Natural killer cell (primary cell): ENCODE measurements around the gene PLPPR2. TPM values are rescaled to one million over a fixed set of nuclear protein-coding genes. Genes with fewer than 3 reads are reported as not detected.
A peak's percentile ranks its signal among the peaks of the same experiment; 100 is the strongest.

Experiments used
- ATAC-seq, 3 donors: fragments of 150-1000 bp in 2 of 3; fragments of 200-7000 bp in 1 of 3; cut with Tn5 transposase; 1 replicate in 1 of 3; 2 replicates in 2 of 3; pipeline ENCODE4 v1.10.0; 2021; ENCODE audit warnings: mild to moderate bottlenecking in 2 of 3, moderate library complexity in 2 of 3
- DNase-seq, 2 donors: peaks; one replicate each; pipeline versions ENCODE4 v3.0.0 to v3.0.0-alpha.2; 2013 to 2021; ENCODE audit warnings: mixed read lengths in 1 of 2
- H3K27ac ChIP-seq: one replicate; pipeline ENCODE4 v1.5.1; 2013; ENCODE audit warnings: mild to moderate bottlenecking, low read length
- H3K27me3 ChIP-seq: one replicate; pipeline ENCODE4 v1.6.1; 2013; ENCODE audit warnings: low read length; ENCODE audit not compliant: control insufficient read depth, insufficient read depth
- H3K36me3 ChIP-seq: one replicate; pipeline ENCODE4 v1.6.1; 2013; ENCODE audit warnings: low read length; ENCODE audit not compliant: control insufficient read depth, insufficient read depth
- H3K4me1 ChIP-seq: one replicate; pipeline ENCODE4 v1.6.1; 2013; ENCODE audit warnings: low read length; ENCODE audit not compliant: control insufficient read depth, insufficient read depth
- H3K4me3 ChIP-seq: one replicate; pipeline ENCODE4 v1.5.1; 2013; ENCODE audit warnings: low read length
- H3K9me3 ChIP-seq: one replicate; pipeline ENCODE4 v1.6.1; 2013; ENCODE audit warnings: low read length; ENCODE audit not compliant: control insufficient read depth, insufficient read depth
- H3K27ac Mint-ChIP-seq, 2 donors: one replicate each; pipeline ENCODE4 v1.8.0; 2022; ENCODE audit warnings: mild to moderate bottlenecking in 2 of 2, mixed read lengths in 2 of 2, moderate library complexity in 1 of 2
- H3K27me3 Mint-ChIP-seq, 2 donors: one replicate each; pipeline ENCODE4 v1.8.0; 2022; ENCODE audit warnings: low read depth in 2 of 2, mixed read lengths in 2 of 2
- H3K36me3 Mint-ChIP-seq: one replicate; pipeline ENCODE4 v1.8.0; 2022; ENCODE audit warnings: mixed read lengths
- H3K4me1 Mint-ChIP-seq, 2 donors: one replicate each; pipeline ENCODE4 v1.8.0; 2022; ENCODE audit warnings: mixed read lengths in 2 of 2
- H3K4me3 Mint-ChIP-seq: one replicate; pipeline ENCODE4 v1.8.0; 2022; ENCODE audit warnings: mild to moderate bottlenecking, moderate library complexity, mixed read lengths
- H3K9me3 Mint-ChIP-seq, 2 donors: one replicate each; pipeline ENCODE4 v1.8.0; 2022; ENCODE audit warnings: mixed read lengths in 2 of 2
- CTCF ChIP-seq: fragments of 200-600 bp; IDR thresholded peaks from one replicate; pipeline ENCODE4 v1.8.0; 2022; ENCODE audit warnings: antibody characterized with exemption
- WGBS: methylation state at CpG from one replicate; pipeline ENCODE4 v1.1.7; 2013; ENCODE audit warnings: missing lambda C conversion rate; ENCODE audit not compliant: insufficient coverage; 5-methylcytosine and 5-hydroxymethylcytosine counted together
- intact Hi-C: fragments of 100-400 bp; cut with micrococcal nuclease; formaldehyde crosslinking; loops from one replicate; pipeline ENCODE4 v1.14.2; 2022
- total RNA-seq, 4 donors: library from RNA; stranded (reverse); fragments of 120-200 nt in 1 of 4; gene quantifications; one replicate each; pipeline versions ENCODE4 v1.2.3 to v1.2.4, GENCODE V29; 2013 to 2022

PLPPR2 gene
- total RNA-seq, 3 donors from 2014 or later (not counting 1 experiment from before 2014, with no cell fraction given): 13.3 to 21.1 (median 16.1) TPM

DNA sequence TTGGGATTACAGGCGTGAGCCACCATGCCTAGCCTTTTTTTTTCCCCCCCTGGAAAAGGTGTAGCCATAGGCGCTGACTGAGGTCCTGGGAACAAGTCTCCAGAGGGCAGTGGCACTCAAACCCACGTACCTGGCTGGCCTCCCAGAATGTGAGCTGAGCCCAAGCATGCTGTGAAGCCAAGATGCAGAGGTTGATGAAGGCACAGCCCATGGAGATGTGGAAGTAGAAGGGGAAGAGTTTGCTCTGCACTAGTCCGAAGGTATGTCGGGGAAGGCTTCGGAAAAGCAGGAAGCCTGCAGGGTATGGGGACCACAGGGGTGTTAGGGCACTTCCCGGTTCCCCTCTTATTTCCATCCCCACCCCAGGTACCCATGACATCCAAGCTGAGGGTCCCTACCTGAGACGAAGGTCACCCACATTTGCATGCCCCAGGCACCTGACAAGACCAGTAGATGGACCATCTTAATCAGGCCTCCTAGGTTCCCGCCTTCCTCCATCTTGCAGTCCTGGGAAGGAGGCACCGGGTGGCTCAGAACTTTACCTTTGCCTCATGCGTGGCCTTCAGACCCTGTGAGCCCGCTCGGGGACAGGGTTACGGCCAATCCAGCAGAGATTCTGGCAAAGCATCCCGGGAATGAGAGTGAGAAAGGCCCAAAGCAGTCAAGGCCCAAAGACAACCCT, 10.0 kb upstream of the PLPPR2 start:
- H3K27me3 ChIP-seq: no peaks in the 10 kb centered on the region
- H3K4me3 ChIP-seq: peak overlapping the region; percentile 96
- H3K27ac ChIP-seq: no peak overlapping the region
- intact Hi-C loops: no loop called here
- no peaks in the 10 kb centered on the region for H3K36me3 Mint-ChIP-seq
- no peaks in the 10 kb centered on the region for H3K9me3 Mint-ChIP-seq
- TF ChIP-seq CTCF: no peak
- no peak for DNase-seq
- no peaks in the 10 kb centered on the region for H3K27me3 Mint-ChIP-seq
- no peaks in the 10 kb centered on the region for H3K9me3 ChIP-seq
- H3K4me3 Mint-ChIP-seq: peak overlapping the region; percentile 99
- peaks cover 21% of the 10 kb centered on the region for H3K4me1 ChIP-seq
- no peaks in the 10 kb centered on the region for H3K36me3 ChIP-seq
- peaks cover 18 to 32% of the 10 kb centered on the region in 2 donors for H3K4me1 Mint-ChIP-seq
- whole genome bisulfite sequencing: 74% methylated on average over 15 of the region's 15 CpGs
- peak overlapping the region; percentile 98 for H3K27ac Mint-ChIP-seq
- ATAC-seq: no peak

DNA sequence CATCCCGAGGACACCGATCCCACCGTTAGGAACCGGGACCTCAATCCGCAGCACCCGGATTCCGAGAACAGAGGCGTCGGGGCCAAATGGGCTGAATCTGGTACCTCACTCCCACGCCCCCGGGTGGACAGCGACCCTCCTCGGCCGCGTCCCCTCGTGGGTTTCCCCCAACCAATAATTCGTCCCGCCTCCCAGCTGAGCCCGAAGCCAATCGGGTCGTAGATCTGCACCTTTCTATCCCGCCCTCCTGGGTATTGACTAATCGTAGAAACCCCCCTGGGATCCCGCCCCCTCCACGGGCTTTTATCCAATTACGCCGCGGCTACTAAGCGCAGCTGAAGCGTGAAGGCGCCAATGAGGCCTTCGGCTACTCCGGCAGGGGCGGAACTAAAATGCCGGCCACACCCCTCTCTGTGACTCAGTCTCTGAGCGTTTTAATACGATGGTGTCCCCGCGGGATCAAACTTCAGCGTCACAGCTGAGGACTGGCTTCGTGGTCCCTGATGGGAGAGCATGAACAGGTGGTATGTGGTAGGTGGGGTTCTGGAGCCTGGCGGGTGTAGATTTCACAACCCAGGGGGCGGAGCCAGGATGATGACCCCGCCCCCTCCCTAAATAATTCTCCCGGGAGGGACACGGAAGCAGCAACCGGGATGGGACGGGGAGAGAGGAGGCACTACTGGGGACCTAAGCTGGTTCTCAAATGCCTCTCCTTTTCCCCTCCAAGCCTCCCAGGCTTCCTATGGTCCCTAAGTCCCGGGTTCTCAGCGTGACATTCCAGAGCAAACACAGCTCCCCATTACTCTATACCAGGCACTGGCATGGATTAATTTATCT, 8.9 kb upstream of the PLPPR2 start, which contains the start of the genes CCDC159 and TMEM205:
Gene CCDC159, plus strand, starts transcription at position 416 of the 837 bp plus-strand sequence. Its CDS starts 88 bp downstream, at position 504.
Gene TMEM205, minus strand, starts transcription at position 165 of the 837 bp plus-strand sequence. CDS start 649 bp downstream, outside the sequence.
- under 1% methylated on average over 50 of the region's 50 CpGs for WGBS
- TF ChIP-seq CTCF: no peak

DNA sequence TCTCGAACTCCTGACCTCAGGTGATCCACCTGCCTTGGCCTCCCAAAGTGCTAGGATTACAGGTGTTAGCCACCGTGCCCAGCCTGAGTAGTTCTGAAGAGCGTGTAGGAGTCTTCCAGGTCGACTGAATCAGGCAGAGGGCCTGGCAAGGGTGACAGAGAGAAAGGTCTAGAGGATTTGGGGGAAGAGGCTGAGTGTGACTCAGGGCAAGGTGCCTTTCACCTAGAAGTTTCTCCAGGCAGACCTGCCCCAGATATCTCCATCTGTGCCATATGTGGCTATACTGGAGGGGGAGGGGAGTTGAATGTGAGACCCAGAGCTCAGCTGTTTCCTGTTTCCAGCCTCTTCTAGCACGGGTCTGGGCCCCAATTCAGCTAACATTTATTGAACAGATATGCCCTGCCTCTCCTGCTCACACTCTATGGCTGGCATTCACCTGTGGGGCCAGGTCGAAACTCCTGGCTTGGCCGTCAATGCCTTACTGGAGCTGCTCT, 7.6 kb upstream of the PLPPR2 start:
- Mint-ChIP-seq H3K27ac (peak overlapping the region; percentile 98), H3K36me3 (no peaks in the 10 kb centered on the region), H3K4me1 (peaks cover 18 to 32% of the 10 kb centered on the region in 2 donors), H3K4me3 (peak overlapping the region; percentile 99), H3K9me3 (no peaks in the 10 kb centered on the region), H3K27me3 (no peaks in the 10 kb centered on the region)
- Histone ChIP-seq H3K4me1 (peaks cover 21% of the 10 kb centered on the region), H3K4me3 (no peak overlapping the region), H3K9me3 (no peaks in the 10 kb centered on the region), H3K27ac (no peak overlapping the region), H3K27me3 (no peaks in the 10 kb centered on the region), H3K36me3 (no peaks in the 10 kb centered on the region)
- intact Hi-C loops: no loop called here
- no peak for DNase-seq
- no peak for ATAC-seq
- TF ChIP-seq CTCF: no peak
- 76% methylated on average over 7 of the region's 7 CpGs for WGBS

More for the DNA sequence above, 8.9 kb upstream of the PLPPR2 start, which contains the start of the genes CCDC159 and TMEM205:
- no peaks in the 10 kb centered on the region for H3K36me3 ChIP-seq
- ATAC-seq: peak; percentile 92 to 98 (median 93)
- Mint-ChIP-seq H3K4me1 (peaks cover 18 to 32% of the 10 kb centered on the region in 2 donors), H3K36me3 (no peaks in the 10 kb centered on the region), H3K4me3 (peak within 1 kb of the TSS; percentile 99), H3K27me3 (no peaks in the 10 kb centered on the region), H3K27ac (peak within 1 kb of the TSS; percentile 98), H3K9me3 (no peaks in the 10 kb centered on the region)
- no peaks in the 10 kb centered on the region for H3K9me3 ChIP-seq
- H3K27ac ChIP-seq: peak within 1 kb of the TSS; percentile 91
- H3K4me3 ChIP-seq: peak within 1 kb of the TSS; percentile 96
- intact Hi-C loops: loop anchor here (1.0 kb wide), 5 partner anchors 9 to 159 kb away; partner anchors contain the start of genes ODAD3, PLPPR2, PRKCSH and ZNF653
- peaks cover 21% of the 10 kb centered on the region for H3K4me1 ChIP-seq
- peak; percentile 97 to 98 for DNase-seq
- H3K27me3 ChIP-seq: no peaks in the 10 kb centered on the region
